HG02973 (cell line): ENCODE measurements around the gene C1QA.
"Not testable (repeated sequence)": the region's sequence is repeated elsewhere in the genome, so short reads cannot be mapped to it uniquely, and the experiment has no call there.

Experiments
- ATAC-seq: cut with Tn5 transposase; IDR thresholded peaks from one replicate; pipeline ENCODE4 v1.9.1; 2021; ENCODE audit warnings: moderate library complexity; ENCODE audit not compliant: unreplicated experiment

The C1QA gene

DNA sequence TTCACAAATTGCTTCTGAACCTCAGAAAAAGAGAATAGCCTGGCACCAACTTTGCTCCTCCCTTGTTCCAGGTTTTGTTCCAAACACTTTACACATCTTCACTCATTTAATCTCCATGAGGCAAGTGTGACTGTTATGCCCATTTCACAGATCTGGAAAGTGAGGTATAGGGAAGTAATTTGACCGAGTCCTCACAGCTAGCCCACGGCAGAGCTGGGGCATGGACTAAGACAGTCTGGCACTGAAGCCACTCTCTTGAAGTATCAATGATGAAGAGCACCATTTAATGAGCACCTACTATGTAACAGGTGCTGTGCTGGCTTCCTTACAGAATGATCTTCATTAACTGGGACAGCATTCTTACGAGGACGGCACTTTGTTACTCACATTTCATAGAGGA is 35.6 kb downstream of the C1QA start:
- no peak for ATAC-seq

- no peak for ATAC-seq
These were observed 37.3 kb downstream of the C1QA start for GRCh38 chr1:22673486-22674409.

- ATAC-seq, result no peak
These were observed 38.0 kb downstream of the C1QA start for GRCh38 chr1:22674410-22674749.

GRCh38 chr1:22676151-22676550 is 39.7 kb downstream of the C1QA start:
- ATAC-seq, result not testable (repeated sequence)

- no peak for ATAC-seq
These were observed 40.6 kb downstream of the C1QA start for GRCh38 chr1:22676916-22677583.

GRCh38 chr1:22677931-22678896 is 41.8 kb downstream of the C1QA start:
- ATAC-seq, result no peak

DNA sequence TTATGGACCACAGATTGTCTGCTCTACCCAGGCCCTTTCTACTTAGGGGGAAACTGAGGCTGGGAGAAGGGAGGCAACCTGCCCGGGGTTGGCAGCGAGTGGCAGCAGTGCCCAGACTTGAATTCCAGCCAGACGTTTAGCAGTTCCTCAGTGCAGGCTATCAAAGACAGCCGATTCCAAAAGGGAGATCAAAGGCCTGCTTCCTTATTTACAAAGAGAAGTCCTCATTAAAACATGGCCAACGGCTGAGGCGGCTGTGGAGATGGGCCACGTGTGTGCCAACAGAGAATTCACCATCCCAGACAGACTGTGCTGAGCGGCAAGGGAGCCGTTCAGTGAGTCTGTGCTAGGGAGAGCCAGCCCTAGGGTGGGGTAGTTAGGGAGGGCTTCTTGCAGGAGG is 44.3 kb downstream of the C1QA start:
- no peak for ATAC-seq

DNA sequence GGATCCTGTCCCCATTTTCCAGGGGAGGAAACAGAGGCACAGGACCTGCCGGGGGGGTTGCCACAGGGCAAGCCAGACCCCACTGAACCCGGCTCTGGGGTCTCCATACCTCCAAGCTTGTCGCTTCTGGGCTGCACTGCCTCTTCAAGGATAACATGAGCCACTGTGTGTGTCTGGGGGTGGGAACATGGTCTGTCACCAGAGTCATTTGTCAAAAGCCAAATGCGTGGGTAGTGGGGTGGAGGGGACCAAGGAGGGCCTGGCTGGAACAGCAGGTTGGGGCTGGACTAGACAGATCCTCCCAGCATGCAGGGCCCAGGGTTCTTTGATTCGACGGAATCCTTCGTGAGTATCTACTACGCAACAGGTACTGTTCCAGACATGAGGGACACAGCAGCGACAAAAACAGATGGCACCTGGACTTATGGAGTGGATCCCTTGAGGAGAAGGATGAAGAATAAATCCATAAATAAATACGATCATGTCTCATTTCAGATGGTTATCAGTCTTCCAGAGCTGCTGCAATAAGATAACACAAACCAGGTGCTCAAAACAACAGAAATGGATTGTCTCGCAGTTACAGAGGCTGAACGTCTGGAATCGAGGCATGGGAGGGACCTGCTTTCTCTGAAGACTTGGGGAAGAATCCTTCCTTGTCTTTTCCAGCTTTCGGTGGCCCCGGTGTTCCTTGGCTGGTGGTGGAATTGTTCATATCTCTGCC is 45.3 kb downstream of the C1QA start:
- no peak for ATAC-seq

DNA sequence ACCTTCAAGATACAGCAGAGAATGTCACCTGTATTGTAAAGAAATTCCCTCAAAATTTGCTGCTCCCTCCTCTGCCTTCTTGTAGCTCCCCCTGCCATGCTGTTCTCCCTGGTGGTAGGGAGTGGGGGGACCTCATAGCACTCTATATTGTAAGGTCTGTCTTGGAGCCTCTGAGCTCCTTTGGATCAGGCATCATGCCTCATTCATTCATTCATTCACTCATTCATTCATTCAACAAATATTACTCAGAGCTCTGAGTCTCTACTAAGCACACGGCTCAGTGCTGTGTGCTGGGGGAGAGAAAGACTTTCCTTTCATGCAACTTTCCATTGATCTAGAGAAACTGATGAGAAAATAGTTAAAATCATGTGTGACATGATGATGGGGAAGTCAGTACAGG is 47.1 kb downstream of the C1QA start:
- no peak for ATAC-seq

DNA sequence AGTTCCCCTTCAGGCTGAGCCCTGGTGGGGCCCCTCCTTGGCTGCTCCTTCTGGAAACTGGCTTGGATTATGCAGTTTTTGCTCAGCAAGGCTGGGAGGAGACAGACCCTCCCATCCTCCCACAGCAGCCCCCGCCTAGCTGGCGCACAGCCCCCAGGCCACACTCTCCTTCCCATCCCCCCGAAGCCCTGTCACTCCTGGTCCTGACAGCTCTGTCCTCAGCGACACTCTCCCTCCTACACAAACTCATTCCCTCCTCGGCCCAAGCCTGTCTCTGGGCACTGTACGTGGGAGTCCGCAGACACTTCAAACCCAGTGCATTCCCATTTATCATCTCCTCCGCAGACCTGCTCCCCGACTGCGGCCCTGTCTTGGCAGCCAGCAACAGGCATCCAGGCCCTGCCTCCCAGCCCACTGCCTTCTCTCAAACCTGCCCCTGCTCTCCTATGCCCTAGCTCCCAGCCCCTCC is 49.2 kb downstream of the C1QA start:
- ATAC-seq, result no peak

DNA sequence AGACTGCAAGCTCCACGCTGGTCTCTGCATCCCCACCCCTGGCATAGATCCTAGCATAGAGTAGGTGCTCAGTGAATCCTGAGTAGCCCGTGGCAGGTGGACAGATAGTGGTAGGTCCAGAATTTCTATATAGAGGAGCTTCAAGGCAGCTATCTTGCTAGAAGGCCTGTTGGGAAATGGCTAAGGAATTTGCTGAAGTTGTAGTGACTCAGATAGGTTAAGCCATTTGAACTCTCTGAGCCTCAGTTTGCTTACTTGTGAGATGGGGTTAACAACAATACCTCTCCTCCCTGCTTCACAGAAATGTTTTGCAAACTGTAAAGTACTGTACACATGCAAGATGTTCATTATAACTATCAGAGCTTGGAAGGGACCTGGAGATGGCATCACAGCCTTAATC is 50.8 kb downstream of the C1QA start:
- ATAC-seq, result no peak

DNA sequence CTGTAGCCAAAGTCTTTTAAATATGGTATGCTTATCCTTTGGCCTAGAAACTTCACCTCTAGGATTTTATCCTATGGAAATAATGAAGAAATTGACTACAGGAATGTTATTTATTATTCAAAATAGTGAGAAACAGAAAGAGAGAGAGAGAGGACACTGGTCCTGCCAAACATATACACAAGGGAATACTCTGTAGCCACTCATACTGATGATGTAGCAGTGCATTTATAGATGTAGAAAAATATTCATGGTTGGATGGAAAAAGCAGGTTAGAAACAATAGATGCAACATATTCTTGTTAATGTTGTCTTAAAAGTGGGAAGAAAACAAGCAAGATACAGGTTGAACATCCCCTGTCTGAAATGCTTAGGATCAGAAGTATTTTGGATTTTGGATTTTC is 52.0 kb downstream of the C1QA start:
- no peak for ATAC-seq
